CD4-positive, alpha-beta T cell treated with Interleukin-1 beta for 1 hour (primary cell): ENCODE results near the gene CCNF.

Experiments
- DNase-seq, 2 donors: peaks; one replicate each; pipeline ENCODE4 v3.0.0-alpha.2; 2020 to 2022

CCNF gene

DNA sequence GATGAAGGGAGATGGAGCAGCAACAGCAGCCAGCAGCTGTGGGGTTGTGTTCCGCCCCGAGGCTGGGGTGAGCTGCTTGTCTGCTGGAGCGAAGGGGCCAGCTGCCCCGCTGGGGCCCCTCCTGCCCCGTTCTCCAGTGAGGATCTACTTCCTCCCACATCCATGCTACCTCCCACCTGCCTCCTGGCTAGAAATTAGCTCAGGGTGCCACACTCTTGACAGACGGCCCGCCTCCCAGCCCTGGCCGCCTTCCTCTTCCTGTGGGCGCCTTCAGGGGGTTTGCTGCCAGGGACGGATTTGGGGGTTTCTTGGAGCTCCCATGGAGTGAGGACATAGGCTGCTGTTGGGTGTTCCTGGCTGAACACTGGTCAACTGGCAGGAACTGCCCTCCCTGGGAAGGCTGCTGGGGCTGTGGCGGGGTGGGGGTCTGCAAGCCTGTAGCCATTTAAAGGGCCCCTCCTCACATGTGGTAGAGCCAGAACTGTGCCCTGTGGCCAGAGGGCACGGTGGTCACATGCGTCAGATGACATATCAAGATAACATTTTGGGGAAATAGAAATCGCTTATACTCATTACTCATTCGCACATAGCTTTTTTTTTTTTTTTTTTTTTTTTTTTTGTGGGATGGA lies 58.8 kb downstream of the CCNF start:
- DNase-seq = no peak

DNA sequence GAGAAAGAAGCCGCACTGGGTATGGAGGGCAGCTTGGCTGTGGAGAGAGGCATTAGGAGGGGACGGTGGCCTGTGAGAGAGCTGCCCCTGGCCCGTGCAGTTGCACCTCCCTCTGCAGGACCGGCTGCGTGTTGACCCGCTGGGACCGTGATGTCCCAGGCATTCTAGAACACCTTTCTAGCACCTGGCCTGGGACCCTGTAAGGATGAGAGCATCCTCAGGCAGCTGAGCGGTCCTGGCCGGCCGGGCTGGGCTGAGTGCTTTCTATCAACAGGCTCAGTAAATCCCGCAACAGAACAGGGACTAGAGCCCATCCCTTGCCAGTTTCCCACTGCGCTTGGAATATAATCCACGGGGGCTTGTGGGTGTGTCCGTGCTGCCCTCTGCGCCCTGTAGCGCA lies 60.3 kb downstream of the CCNF start:
- no peak for DNase-seq

DNA sequence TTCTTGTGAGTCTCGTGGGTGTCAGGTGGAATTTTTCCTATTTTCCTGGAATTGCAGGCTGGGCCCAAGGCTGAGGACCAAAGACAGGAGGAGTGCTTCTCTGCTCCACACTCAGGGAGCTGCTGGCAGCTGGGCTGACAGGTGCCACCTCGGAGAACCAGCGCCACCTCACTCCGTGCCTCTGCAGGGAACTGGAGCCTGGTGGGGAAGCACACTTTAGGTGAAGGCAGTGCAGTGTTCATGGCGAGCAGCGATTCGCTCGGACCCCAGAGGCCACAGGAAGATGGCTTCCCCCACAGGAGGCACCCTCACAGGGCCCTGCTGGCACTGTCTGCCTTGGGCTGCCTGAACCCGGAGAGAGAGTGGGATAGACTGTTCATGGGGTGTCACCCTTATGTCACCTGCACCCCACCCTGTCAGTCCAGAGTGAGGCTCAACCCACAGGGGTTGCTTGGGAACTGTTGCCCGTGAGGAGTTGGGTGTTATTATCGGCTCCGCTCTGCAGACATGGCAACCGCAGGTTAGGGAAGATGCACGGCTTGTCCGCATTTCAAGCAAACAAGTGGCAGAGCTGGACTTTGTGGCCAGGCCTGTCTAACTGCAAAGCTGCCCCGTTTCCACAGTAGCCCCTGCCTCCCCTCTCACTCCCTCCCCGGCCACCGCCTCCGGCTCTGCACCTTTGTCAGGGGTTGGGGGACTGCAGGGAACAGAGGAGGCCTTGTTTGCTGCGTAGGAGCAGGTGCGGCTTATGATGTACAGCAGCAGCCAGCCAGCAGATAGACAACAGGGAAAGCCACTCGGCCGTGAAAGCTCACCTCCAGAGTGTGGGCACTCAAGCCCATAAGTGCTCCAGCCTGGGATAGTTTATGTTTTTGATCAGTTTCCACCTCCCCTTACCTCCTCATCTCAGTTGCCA lies 61.2 kb downstream of the CCNF start:
- DNase-seq = no peak

DNA sequence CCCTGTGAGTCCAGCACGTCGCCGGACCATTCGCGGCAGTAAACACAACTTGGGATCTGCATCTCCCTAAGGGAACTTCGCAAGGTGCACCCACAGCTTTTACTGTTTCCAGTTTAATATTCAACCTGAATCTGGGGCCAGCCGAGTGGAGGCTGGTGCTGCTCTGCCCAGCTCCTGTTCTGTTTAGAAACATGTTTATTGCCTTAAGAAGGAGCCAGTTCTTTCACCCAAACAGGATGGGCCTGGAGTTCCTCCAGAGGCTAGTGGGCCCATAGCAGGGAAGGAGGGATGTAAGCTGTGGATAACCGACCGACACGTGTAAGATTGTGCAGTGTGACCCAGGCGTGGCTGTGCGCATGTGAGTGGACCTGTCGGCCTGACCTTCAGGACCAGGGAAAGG lies 63.0 kb downstream of the CCNF start:
- no peak for DNase-seq

DNA sequence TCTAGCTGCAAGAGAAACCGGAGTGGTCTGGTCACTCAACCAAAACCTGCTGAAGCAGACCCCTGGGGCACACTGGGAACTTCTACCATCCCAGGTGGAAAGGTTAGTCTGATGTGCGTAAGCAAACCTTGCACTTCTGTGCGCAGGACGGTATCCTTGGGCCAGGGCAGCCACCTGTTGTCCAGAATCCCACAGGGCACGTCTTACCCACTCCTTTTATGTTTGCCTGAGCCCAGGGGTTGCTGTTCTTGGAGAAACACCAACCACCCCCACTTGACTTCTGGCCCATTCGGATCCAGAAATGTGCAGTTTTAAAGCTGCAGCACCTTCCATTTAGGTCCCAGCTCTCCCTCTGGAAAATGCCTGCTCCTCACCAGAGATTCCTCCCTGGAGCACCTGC lies 64.4 kb downstream of the CCNF start:
- no peak for DNase-seq

DNA sequence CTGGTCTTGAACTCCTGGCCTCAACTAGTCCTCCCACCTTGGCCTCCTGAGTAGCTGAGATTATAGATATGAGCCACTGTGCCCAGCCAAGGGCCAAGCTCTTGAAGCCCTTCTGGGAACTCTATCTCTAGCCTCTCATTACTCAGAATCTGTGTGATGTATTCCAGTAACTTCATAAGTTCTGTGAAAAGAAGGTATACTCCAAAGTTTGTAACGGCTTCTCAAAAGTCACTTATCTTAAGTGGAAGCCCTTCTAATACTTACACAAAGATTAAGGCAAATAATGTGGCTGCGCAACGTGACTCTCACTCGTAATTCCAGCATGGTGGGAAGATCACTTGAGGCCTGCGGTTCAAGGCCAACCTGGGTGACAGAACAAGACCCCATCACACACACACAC lies 65.4 kb downstream of the CCNF start:
- no peak for DNase-seq

DNA sequence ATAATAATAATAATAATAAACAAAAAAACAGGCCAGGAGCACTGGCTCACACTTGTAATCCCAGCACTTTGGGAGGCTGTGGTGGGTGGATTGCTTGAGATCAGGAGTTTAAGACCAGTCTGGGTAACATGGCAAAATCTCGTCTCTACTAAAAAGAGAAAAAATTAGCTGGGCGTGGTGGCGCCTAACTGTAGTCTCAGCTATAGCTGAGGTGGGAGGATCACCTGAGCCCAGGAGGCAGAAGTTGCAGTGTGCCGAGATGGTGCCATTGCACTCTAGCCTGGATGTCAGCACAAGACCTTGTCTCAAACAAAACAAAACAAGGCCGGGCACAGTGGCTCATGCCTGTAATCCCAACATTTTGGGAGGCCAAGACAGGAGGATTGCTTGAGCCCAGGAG lies 65.8 kb downstream of the CCNF start:
- DNase-seq = no peak

DNA sequence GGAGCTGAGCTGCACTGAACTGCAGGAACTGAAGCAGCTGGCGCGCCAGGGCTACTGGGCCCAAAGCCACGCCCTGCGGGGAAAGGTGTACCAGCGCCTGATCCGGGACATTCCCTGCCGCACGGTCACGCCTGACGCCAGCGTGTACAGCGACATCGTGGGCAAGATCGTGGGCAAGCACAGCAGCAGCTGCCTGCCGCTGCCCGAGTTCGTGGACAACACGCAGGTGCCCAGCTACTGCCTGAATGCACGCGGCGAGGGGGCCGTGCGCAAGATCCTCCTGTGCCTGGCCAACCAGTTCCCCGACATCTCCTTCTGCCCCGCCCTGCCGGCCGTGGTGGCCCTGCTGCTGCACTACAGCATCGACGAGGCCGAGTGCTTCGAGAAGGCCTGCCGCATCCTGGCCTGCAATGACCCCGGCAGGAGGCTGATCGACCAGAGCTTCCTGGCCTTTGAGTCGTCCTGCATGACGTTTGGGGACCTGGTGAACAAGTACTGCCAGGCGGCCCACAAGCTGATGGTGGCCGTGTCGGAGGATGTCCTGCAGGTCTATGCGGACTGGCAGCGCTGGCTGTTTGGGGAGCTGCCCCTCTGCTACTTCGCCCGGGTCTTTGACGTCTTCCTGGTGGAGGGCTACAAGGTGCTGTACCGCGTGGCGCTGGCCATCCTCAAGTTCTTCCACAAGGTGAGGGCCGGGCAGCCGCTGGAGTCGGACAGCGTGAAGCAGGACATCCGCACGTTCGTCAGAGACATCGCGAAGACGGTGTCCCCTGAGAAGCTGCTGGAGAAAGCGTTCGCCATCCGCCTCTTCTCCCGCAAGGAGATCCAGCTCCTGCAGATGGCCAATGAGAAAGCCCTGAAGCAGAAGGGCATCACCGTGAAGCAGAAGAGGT lies 67.2 kb downstream of the CCNF start:
- DNase-seq = no peak

DNA sequence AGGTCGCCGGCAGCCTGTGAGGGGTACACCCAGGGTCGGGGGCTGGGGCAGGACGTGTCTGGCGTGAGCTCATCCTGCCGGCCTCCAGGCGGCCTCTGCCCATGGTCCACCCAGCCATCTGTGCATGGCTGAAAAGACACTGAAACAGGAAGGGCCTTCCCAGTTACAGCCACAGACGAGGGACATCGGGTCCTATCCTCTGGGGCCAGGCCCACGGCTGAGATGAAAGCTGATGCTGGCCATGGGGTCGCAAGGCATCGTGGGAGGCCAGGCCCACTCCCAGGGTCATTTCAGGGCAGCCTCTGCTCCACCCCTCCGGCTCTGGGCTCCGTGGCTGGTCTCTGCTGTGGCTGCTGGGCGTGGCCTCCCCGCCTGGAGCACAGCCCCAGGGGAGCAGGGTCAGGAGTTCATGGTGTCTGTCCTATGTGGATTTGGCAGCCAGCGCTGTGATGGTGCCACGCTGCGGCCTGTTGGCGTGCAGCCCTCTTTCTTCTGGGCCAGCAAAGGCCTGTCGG lies 67.9 kb downstream of the CCNF start:
- DNase-seq = no peak

DNA sequence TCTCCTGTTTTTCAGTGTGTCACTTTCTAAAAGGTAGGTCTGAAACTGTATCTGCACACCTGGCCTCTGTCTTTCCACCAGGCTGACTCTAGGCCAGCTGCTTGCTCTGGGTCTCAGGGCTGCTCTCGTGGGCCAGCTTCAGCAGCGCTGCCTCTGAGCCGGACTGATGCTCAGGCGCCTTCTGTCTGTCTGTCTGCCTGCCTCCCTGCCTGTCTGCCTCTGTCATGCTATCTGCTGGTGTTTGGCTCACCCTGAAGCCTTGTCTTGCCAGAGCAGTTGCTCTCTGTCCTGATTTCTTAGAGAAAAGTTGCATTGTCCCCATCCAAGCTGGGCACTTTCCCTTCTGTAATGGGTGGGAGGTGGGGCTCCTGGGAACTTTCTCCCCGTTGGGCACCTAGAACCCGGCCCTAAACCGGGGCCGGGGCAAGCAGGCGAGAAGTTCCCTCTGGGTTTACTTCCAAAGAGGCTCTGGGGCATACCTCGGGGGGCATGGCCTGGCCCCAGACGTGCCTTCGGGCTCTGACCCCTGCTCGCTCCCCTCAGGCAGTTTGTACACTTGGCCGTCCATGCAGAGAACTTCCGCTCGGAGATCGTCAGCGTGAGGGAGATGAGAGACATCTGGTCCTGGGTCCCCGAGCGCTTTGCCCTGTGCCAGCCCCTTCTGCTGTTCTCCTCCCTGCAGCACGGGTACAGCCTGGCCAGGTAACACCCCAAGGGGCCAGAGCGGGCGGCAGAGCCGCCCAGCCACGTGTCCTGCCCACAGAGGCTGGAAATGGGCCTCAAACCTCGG lies 68.6 kb downstream of the CCNF start:
- DNase-seq = no peak

DNA sequence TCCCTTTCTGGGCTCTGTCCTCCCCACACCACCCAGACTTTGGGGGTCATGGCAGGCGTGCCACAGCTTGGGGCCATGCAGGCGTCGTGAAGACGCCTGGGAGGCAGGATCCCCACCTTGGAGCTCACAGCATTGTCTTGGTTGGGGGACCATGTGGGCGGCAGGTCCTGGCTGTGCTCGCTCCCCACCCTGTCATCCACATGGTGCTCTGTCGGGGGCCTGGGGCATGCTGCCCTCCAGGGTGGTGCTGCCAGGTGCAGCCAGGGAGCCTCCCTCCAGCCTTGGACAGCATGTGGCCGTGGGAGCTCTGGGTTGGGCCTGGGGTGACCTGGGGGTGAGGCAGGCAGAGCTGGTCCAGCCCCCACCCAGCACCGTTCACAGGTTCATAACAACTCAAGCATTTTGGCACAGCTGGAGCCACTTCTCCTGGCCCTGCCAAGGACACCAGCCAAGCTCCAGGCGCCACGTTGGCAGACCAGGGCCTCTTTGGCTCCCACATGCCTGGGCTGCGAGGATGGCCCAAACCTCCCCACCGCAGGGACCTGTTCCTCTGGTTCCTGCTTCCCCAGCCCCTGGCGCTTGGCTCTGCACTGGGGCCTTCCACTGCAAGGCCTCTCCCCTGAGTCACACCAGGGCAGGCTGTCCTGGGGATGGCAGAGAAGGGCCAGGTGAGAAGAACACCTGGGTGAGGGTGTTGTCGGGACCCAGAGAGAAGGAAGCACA lies 69.4 kb downstream of the CCNF start:
- DNase-seq = no peak

DNA sequence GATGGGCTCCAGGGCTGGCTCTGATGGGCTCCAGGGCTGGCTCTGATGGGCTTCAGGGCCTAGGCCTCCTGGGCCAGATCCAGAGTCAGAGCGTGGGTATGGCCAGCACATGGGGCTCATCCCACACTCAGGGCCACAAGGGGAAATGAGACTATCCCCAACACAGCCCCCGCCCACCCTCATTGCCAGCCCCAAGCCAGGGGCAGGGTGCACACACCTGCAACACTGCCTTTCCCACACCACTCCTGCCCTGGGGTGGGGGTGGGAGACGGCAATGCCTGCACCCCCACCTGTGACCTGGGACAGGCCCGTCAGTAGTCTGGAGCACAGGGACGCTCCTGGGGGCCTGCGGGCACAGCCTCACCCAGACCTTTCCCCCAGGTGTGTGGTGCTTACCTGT lies 70.2 kb downstream of the CCNF start:
- DNase-seq = no peak

DNA sequence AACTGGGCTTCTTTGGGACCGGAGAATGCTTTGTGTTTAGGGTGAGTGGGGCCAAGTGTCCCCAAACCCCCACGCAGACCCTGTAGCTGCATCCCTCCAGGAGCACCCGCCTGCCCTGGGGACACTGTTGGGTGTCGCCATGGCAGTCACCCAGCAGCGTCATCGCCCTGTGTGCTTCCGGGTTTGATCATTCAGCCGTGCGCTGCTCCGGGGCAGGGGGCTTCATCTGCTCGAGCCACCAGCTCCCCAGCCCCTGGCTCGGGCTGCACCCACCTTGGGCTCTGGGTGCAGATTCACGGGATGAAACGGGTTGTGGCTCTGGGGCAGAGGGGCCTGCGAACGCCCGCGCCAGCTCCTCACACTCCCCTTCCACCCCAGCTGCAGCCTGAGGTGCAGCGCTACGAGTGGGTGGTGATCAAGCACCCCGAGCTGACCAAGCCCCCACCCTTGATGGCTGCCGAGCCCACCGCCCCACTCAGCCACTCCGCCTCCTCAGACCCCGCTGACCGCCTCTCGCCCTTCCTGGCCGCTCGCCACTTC lies 70.7 kb downstream of the CCNF start:
- DNase-seq = no peak

DNA sequence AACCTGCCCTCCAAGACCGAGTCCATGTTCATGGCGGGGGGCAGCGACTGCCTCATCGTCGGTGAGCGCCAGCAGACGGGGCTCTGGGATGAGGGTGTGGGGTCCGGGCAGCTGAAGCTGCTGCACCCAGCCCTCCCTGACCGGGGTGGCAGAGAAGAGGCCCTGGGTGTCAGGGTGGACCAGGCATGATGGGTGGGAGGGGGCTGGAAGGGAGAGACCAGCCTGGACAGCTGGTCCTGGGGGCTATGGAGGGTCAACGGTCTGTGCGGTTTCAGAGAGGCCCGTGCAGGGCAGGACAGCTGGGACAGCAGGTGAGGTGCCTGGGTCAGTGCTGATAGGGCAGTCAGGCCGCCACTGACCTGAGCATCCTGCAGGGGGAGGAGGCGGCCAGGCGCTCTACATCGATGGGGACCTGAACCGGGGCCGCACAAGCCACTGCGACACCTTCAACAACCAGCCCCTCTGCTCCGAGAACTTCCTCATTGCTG lies 71.2 kb downstream of the CCNF start:
- DNase-seq = no peak

DNA sequence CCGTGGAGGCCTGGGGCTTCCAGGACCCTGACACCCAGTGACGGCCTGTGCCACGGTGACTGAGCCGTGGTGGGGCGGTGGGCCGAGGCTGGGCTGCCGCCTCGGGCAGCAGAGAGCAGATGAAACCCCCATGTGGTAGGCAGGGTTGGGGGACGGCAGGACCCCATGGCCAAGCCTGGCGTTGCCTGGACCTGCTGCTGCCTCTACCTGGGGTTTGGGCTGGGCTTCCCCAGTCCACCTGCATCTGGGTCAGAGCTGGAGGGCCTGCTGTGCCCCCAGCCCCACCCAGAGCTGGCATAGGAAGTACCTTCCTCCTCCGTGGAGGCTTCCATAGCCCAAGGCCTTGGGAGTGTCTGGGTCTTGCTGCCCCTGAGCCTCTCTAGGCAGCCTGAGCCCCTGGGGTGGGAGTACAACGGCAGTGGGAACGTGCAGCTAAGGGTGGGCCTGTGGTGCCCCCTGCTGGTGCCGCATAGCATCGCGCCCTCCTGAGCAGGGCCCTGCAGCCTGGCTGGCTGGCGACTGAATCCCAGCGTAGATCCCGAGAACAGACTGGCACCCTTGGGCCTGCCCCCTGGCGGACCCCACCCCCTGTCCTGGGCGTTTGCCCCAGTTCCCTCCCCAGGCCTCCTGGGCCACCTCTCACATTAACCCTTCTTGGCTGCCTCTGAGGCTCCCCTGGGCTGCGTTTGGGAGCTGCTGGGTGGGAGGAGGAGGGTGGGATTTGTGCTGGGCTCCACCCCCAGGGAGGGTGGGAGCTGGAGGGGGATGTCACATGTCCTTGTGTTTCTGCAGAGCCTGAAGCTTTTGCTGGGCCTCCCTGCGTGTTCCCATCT lies 71.9 kb downstream of the CCNF start:
- DNase-seq = peak; percentile 79 to 80

DNA sequence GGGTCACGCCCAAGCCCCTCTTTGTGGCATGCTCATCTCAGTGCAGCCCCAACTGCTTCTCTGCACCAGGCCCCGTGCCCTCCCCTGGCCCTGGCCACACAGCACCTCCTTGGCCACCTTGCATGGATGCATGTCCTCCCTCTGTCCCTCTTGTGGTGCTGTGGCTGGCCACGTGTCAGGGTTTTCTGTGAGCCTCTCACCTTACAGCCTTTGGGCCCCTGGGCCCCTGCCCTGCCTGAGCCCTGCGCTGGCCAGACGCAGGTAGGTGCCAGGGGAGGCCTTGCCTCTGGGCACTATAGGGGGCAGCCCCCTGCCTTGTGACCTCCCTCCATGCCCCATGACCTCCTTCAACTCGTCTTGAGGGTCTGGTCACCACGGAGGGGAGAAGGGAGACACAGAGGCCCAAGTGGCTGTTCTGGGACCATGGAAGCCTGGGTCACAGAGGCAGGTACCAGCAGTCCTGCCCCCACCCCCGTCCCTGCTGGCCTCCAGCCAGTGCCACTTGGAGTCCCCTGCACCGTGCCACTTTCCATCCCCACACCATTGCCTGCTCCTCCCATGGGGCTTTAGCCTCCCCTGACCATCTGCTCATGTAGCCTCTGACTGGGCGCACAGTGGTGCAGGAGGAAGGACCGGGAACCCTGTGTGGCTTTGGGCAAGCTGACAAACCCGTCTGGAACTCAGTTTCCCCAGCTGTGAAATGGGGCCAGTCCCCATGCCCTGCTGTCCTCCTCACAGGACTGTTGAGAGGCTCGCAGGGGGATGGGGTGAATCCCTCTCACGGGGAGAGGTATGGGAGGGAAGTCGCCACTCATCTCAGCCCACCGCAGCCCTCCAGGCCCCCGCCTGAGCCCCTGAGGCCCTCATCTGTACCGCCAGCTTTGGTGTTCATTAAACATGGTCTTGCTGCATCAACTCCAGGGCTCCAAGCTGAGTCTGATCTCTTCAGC lies 73.0 kb downstream of the CCNF start:
- DNase-seq = no peak

DNA sequence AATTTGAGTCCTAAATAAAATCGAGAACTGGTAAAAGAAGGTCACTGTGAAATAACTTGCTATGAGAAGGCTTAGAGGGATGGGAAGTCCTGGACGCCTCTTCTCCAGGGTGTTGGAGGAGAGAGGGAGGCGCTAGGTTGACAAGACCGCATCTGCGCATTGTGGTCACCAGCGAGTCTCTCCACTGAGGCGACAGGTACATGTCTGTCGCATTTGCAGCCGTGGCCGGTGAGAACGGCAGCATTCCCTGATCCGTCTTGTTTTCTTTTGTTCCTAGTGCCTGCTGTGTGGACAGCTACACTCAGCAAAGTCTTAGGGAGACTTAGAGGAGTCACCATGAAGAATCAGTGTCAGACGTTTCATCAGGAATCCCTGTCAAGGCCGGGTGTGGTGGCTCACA lies 76.4 kb downstream of the CCNF start:
- DNase-seq = no peak

DNA sequence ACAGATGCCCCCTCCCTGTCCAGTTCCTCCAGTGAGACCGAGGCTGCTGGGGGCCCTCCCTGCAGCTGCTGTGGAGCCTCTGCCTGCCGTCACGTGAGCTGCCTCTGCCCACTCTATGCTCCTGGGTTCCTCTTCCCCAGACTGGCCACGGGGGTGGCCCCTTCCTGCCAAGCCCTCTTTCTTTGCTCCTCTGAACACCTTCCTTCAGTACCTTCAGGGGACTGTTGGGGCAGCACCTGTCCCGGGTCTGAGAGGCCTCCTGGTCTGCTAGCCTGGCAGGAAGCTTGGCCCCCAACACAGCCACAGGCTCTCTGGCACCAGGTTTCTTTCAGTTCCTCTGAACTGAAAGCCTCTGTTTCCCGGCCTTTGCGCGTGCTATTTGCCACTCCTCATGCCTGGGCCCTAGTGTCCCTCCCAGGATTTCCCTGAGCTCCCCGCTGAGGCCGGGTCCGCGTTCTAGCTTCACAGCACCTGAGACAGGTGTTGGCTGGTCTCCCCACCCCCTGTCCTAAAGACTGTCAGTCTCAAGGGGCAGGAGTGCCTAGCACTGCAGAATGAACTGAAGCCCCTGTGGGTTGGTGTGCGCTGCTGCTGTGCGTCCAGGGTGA lies 77.9 kb downstream of the CCNF start:
- DNase-seq = peak in 1 of 2 donors; percentile 68

DNA sequence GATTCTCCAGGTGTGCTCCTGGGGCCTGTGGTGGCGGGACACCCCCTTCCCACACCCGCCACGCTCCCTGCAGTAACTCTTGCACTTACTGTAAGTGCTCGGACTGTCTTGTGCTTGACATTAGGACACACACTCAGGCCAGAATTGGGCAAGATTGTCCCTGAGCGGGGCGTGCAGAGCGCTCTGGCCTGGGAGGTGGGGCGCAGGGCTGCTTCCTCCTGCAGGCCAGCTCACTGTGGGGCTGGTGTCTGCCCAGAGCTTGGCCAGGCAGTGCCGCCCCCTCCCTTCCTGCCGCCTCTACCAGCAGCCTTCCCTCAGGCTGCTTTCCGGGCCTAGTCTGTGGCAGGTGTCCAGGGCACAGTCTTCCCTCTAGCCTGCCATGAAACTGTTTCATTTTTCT lies 78.4 kb downstream of the CCNF start:
- DNase-seq = peak in 1 of 2 donors; percentile 54
